ENCODE data around the gene TINAGL1. TPM values are rescaled to one million over a fixed set of nuclear protein-coding genes. Genes with fewer than 3 reads are reported as not detected.

TINAGL1 gene
- total RNA-seq, 1 experiment from 2014 or later, result 2.9 TPM

- ChIA-PET CTCF (interaction anchor here (0.7 to 1.5 kb wide), 7 partner anchors 9 to 221 kb away, joined by 3 to 7 read pairs (median 4); no protein-coding TSS in a partner anchor), POLR2A (interaction anchor here (1.4 to 2.4 kb wide), 2 partner anchors 17 to 71 kb away, joined by 3 to 6 read pairs; no protein-coding TSS in a partner anchor)
- no peak overlapping the region for H3K27ac Mint-ChIP-seq (ENCODE audit: low read depth, unreplicated experiment)
- no peaks in the 10 kb centered on the region for H3K36me3 Mint-ChIP-seq (ENCODE audit: insufficient read depth, unreplicated experiment)
- no peaks in the 10 kb centered on the region for H3K27me3 Mint-ChIP-seq (ENCODE audit: insufficient read depth, unreplicated experiment)
- no peak for TF ChIP-seq CTCF (IDR thresholded peaks at IDR 0.05; ENCODE audit: unreplicated experiment)
- H3K9me3 Mint-ChIP-seq (ENCODE audit: unreplicated experiment), result no peaks in the 10 kb centered on the region
- H3K4me3 Mint-ChIP-seq (ENCODE audit: unreplicated experiment), result no peak overlapping the region
- BruUV-seq (replicated peaks), result no TSS peak
- peaks cover 8% of the 10 kb centered on the region for H3K4me1 Mint-ChIP-seq (ENCODE audit: insufficient read depth, unreplicated experiment)
- DNase-seq (ENCODE audit: unreplicated experiment), result no peak
- intact Hi-C loops (cut with micrococcal nuclease), result no loop called here
Observed at GRCh38 chr1:31567956-31568570, 8.3 kb upstream of the TINAGL1 start.

- BruUV-seq (replicated peaks), result no TSS peak
- H3K27ac Mint-ChIP-seq (ENCODE audit: low read depth, unreplicated experiment), result no peak overlapping the region
- CTCF ChIA-PET, result interaction anchor here (0.6 to 2.1 kb wide), 8 partner anchors 8 to 220 kb away, joined by 3 to 7 read pairs (median 4); no protein-coding TSS in a partner anchor
- no peaks in the 10 kb centered on the region for H3K9me3 Mint-ChIP-seq (ENCODE audit: unreplicated experiment)
- no peaks in the 10 kb centered on the region for H3K36me3 Mint-ChIP-seq (ENCODE audit: insufficient read depth, unreplicated experiment)
- intact Hi-C loops (cut with micrococcal nuclease), result no loop called here
- no peak for DNase-seq (ENCODE audit: unreplicated experiment)
- TF ChIP-seq CTCF (IDR thresholded peaks at IDR 0.05; ENCODE audit: unreplicated experiment), result no peak
- peaks cover 13% of the 10 kb centered on the region for H3K4me1 Mint-ChIP-seq (ENCODE audit: insufficient read depth, unreplicated experiment)
- no peak overlapping the region for H3K4me3 Mint-ChIP-seq (ENCODE audit: unreplicated experiment)
- H3K27me3 Mint-ChIP-seq (ENCODE audit: insufficient read depth, unreplicated experiment), result no peaks in the 10 kb centered on the region
- POLR2A ChIA-PET, result interaction anchor here (1.4 kb wide), 1 partner anchor 18 kb away, joined by 3 read pairs; no protein-coding TSS in a partner anchor
Observed at GRCh38 chr1:31568895-31569595, 7.3 kb upstream of the TINAGL1 start.

DNA sequence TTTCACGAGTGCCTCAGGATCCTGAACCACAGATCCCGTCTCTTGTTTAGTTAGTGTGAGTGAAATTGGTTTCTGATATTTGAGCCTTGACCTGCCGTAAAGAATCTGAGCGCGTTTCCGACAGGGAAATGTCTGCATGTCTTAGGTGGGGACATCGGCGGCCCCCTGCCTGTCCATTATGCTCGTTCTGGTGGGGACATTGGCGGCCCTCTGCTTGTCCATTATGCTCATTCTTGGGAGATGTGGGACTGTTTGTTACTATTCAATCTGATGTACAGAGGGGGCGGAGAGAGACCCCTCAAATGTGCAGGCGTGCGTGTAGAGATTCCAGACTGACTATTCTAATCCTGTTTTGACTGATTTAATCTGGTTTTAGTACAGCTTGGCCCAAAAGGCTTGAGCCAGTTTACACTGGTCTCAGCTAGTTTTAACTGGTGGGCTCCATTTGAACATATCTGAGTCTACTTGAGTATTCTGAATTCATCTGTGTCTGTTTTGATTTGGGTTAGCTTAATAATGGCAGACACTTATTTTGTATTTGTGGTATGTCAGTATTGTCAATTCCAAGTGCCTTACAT is 6.6 kb upstream of the TINAGL1 start:
- BruUV-seq (replicated peaks), result no TSS peak
- ChIA-PET POLR2A (no interaction called here), CTCF (interaction anchor here (1.3 to 2.1 kb wide), 4 partner anchors 20 to 175 kb away, joined by 3 to 7 read pairs (median 6); no protein-coding TSS in a partner anchor)
- peaks cover 19% of the 10 kb centered on the region for H3K4me1 Mint-ChIP-seq (ENCODE audit: insufficient read depth, unreplicated experiment)
- intact Hi-C loops (cut with micrococcal nuclease), result no loop called here
- H3K4me3 Mint-ChIP-seq (ENCODE audit: unreplicated experiment), result no peak overlapping the region
- no peaks in the 10 kb centered on the region for H3K36me3 Mint-ChIP-seq (ENCODE audit: insufficient read depth, unreplicated experiment)
- no peak for DNase-seq (ENCODE audit: unreplicated experiment)
- H3K27ac Mint-ChIP-seq (ENCODE audit: low read depth, unreplicated experiment), result no peak overlapping the region
- no peaks in the 10 kb centered on the region for H3K27me3 Mint-ChIP-seq (ENCODE audit: insufficient read depth, unreplicated experiment)
- no peaks in the 10 kb centered on the region for H3K9me3 Mint-ChIP-seq (ENCODE audit: unreplicated experiment)
- TF ChIP-seq CTCF (IDR thresholded peaks at IDR 0.05; ENCODE audit: unreplicated experiment), result no peak

DNA sequence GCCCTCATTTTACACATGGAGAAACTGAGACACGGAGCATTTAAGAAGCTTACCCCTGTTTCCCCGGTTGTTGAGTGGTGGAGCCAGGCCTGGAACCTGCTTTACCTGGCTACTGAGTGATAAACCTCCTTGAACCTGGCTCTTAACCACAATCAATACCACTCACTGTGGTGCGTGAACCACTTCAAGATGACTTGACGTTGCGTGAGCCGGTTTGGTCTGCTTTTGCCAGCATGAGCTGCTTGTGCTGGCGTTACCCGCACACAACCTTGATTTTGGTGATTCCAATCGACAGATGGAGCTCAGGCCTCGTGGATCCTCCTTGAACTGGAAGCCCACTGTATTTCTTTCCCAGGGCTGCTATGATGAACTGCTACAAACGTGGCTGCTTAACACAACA is 6.1 kb upstream of the TINAGL1 start:
- intact Hi-C loops (cut with micrococcal nuclease), result no loop called here
- Mint-ChIP-seq H3K4me1 (ENCODE audit: insufficient read depth, unreplicated experiment) (peaks cover 24% of the 10 kb centered on the region), H3K36me3 (ENCODE audit: insufficient read depth, unreplicated experiment) (no peaks in the 10 kb centered on the region), H3K4me3 (ENCODE audit: unreplicated experiment) (no peak overlapping the region), H3K9me3 (ENCODE audit: unreplicated experiment) (no peaks in the 10 kb centered on the region), H3K27ac (ENCODE audit: low read depth, unreplicated experiment) (no peak overlapping the region), H3K27me3 (ENCODE audit: insufficient read depth, unreplicated experiment) (no peaks in the 10 kb centered on the region)
- ChIA-PET POLR2A (interaction anchor here (2.0 kb wide), 1 partner anchor 219 kb away, joined by 5 read pairs; no protein-coding TSS in a partner anchor), CTCF (interaction anchor here (0.8 to 2.1 kb wide), 8 partner anchors 17 to 176 kb away, joined by 3 to 7 read pairs (median 4); no protein-coding TSS in a partner anchor)
- BruUV-seq (replicated peaks), result no TSS peak
- no peak for TF ChIP-seq CTCF (IDR thresholded peaks at IDR 0.05; ENCODE audit: unreplicated experiment)
- no peak for DNase-seq (ENCODE audit: unreplicated experiment)
